Breast epithelium (tissue), 4 donors: ENCODE results near the gene OXSM. TPM values are rescaled to one million over a fixed set of nuclear protein-coding genes. Genes with fewer than 3 reads are reported as not detected.

Experiments used
- DNase-seq, 2 donors: peaks; one replicate each; pipeline ENCODE4 v3.0.0-alpha.2; 2019; ENCODE audit warnings: low spot score in 2 of 2
- H3K27ac ChIP-seq, 2 donors: fragments of 200-600 bp; sonication (generic) in 1 of 2; one replicate each; pipeline ENCODE4 v1.5.1; 2016 to 2019; ENCODE audit warnings: mild to moderate bottlenecking in 1 of 2
- H3K27me3 ChIP-seq, 2 donors: fragments of 200-600 bp; sonication (generic) in 1 of 2; one replicate each; pipeline versions ENCODE4 v1.5.1 to v1.6.0; 2017 to 2019; ENCODE audit warnings: control low read depth in 1 of 2, mild to moderate bottlenecking in 1 of 2
- H3K36me3 ChIP-seq: fragments of 200-600 bp; one replicate; pipeline ENCODE4 v1.5.1; 2019
- H3K4me1 ChIP-seq, 2 donors: fragments of 200-600 bp; sonication (generic); one replicate each; pipeline ENCODE4 v1.5.1; 2016 to 2019; ENCODE audit warnings: control low read depth in 1 of 2
- H3K4me3 ChIP-seq, 3 donors: fragments of 200-600 bp; sonication (generic); 1 replicate in 2 of 3; 2 replicates in 1 of 3; pipeline ENCODE4 v1.5.1; 2016 to 2019; ENCODE audit warnings: mild to moderate bottlenecking in 3 of 3, moderate library complexity in 2 of 3
- H3K9me3 ChIP-seq, 2 donors: fragments of 200-600 bp; sonication (generic) in 1 of 2; one replicate each; pipeline ENCODE4 v1.5.1; 2016 to 2019; ENCODE audit warnings: control low read depth in 1 of 2
- POLR2A ChIP-seq: fragments of 450-650 bp; IDR thresholded peaks from one replicate; pipeline ENCODE4 v1.6.1; 2016; ENCODE audit warnings: antibody characterized with exemption, mild to moderate bottlenecking, moderate library complexity
- POLR2AphosphoS5 ChIP-seq, 3 donors: sonication (generic); formaldehyde crosslinking; IDR thresholded peaks; one replicate each; pipeline ENCODE4 v1.6.1; 2017; ENCODE audit warnings: antibody characterized with exemption in 3 of 3
- intact Hi-C: fragments of 100-400 bp; cut with DNase I; formaldehyde crosslinking; loops from one replicate; pipeline ENCODE4 v1.15.1; 2023; ENCODE audit warnings: low total_unique reads
- total RNA-seq, 3 donors: library from RNA; depleted of rRNA; stranded (reverse); fragments of >200 nt; gene quantifications; one replicate each; pipeline ENCODE4 v1.1.0, GENCODE V29; 2016
- TF ChIP-seq, protein P1 (sequence below), 3 donors: fragments of 450-650 bp; IDR thresholded peaks; one replicate each; pipeline ENCODE4 v1.5.1; 2016 to 2017; ENCODE audit warnings: antibody characterized with exemption in 3 of 3, mild to moderate bottlenecking in 3 of 3, moderate library complexity in 3 of 3

OXSM gene
- total RNA-seq, 3 donors from 2014 or later = 7.5 to 9.1 (median 8.5) TPM

DNA sequence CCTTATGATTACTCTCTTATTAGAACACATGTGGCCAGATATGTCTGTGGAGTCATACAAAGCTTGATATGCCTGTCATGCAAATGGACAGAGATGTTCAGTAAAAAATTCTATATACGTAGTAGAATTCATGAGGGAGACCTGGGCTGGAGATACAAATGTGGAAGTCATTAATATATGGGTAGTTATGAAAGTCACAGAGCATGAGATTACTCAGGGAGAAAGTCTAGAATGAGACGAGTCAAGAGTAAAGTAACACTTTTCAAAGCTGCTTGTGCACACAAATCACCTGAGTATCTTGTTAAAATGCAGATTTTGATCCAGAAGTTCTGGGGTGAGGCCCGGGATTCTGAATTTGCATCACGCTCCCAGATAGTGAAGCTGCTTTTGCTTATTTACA lies 28.4 kb downstream of the OXSM start:
- H3K4me3 ChIP-seq = no peak overlapping the region
- TF ChIP-seq POLR2AphosphoS5 (IDR thresholded peaks at IDR 0.05) = no peak
- no peak for TF ChIP-seq POLR2A
- TF ChIP-seq, protein P1, sequence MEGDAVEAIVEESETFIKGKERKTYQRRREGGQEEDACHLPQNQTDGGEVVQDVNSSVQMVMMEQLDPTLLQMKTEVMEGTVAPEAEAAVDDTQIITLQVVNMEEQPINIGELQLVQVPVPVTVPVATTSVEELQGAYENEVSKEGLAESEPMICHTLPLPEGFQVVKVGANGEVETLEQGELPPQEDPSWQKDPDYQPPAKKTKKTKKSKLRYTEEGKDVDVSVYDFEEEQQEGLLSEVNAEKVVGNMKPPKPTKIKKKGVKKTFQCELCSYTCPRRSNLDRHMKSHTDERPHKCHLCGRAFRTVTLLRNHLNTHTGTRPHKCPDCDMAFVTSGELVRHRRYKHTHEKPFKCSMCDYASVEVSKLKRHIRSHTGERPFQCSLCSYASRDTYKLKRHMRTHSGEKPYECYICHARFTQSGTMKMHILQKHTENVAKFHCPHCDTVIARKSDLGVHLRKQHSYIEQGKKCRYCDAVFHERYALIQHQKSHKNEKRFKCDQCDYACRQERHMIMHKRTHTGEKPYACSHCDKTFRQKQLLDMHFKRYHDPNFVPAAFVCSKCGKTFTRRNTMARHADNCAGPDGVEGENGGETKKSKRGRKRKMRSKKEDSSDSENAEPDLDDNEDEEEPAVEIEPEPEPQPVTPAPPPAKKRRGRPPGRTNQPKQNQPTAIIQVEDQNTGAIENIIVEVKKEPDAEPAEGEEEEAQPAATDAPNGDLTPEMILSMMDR (IDR thresholded peaks at IDR 0.05) = no peak
- intact Hi-C loops = no loop called here

DNA sequence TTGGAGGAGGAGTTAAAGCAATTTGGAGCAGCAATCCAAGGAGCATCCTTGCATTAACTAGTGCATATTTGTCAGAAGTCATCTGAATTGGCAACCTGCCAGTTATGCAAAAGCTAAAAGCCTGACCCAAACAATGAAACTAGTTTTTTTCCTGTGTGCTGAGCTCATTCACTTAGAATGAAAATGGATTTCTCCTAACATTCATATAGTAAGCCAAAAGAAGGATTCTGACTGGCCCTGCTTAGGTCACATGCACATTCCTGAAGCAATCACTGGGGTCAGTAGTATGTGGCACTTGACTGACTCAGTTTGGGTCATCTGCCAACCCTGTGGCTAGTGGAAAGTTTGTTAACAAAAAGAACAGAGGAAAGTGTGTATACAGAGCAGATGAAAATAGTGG lies 30.5 kb downstream of the OXSM start:
- Histone ChIP-seq H3K27ac (no peak overlapping the region), H3K4me1 (no peaks in the 10 kb centered on the region), H3K36me3 (no peaks in the 10 kb centered on the region), H3K9me3 (peaks cover 0 to 10% of the 10 kb centered on the region in 2 donors), H3K4me3 (no peak overlapping the region), H3K27me3 (no peaks in the 10 kb centered on the region)
- no peak for TF ChIP-seq POLR2A
- intact Hi-C loops = no loop called here
- no peak for DNase-seq

More for the DNA sequence above, 28.4 kb downstream of the OXSM start:
- Histone ChIP-seq H3K27ac (no peak overlapping the region), H3K36me3 (no peaks in the 10 kb centered on the region), H3K4me1 (no peaks in the 10 kb centered on the region), H3K9me3 (peaks cover 0 to 12% of the 10 kb centered on the region in 2 donors), H3K27me3 (no peaks in the 10 kb centered on the region)
- DNase-seq = no peak

DNA sequence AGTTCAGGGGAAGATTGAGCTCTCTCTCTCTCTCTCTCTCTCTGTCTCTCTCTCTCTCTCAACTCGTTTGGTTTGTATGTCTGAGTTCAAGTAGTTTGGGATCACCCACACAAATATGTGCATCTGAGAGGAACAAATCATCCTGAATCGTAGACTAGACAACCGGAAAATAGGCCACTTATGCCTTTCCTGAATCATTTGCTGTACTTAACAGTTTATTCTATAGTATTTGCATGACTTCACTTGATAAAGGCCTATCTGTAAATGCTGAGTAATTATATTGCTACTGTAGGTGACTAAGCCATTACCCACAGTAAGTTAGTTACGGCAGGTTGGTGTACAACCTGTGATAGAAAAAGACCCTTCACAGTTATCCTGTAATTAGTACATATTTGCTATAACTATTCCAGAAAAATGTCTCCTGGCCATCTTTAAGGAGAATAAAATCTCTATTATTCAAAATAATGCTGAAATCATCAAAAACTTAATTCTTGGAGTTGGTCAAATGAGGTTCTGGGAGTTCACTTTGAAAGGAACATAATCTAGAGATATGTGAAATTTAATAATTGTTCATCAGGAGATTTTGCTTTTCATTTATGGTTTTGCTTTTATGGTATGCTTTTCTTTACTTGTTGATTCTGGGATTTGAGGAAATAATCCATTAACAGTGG lies 31.1 kb downstream of the OXSM start:
- intact Hi-C loops = no loop called here
- no peaks in the 10 kb centered on the region for H3K36me3 ChIP-seq
- H3K9me3 ChIP-seq = peaks cover 0 to 4% of the 10 kb centered on the region in 2 donors
- TF ChIP-seq POLR2A = no peak
- TF ChIP-seq POLR2AphosphoS5 (IDR thresholded peaks at IDR 0.05) = no peak
- TF ChIP-seq, protein P1 (IDR thresholded peaks at IDR 0.05) = no peak
- no peak for DNase-seq
- no peaks in the 10 kb centered on the region for H3K4me1 ChIP-seq
- no peak overlapping the region for H3K4me3 ChIP-seq
- H3K27ac ChIP-seq = no peak overlapping the region
- H3K27me3 ChIP-seq = no peaks in the 10 kb centered on the region

DNA sequence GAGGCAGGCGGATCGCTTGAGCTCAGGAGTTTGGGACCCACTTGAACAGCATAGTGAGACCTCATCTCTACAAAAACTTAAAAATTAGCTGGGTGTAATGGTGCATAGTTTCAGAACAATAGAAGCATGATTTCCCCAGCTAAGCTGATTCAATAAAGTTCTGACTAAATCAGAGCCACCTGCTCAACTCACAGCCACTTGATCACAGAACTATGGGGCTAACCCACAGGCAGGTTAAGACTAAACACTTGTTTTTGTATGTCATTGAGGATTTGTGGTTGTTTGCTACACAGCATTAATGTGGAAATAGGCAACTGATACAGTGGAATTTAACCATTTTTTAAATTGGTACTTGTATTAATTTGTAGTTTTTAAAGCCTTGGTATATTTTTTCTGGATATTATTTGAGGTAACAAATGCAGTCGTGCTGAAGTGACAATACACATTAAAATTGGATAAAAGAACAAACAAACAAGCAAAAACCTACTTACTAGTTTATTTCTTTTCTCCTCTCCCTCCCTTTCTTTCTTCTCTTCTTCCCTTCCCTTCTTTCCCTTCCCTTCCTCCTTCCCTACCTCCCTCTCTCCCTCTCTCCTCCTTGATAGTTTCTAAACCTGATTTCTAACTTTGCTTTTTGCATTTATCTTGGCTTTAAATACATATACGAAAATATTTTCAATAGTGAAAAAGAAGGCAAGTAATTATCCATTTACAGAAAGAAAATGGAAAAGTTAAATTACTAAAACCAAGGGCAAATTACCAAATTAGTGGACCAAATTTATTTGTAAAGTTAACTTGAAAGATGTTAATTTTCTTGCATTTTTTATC lies 32.1 kb downstream of the OXSM start:
- Histone ChIP-seq H3K27me3 (no peaks in the 10 kb centered on the region), H3K4me3 (no peak overlapping the region), H3K27ac (no peak overlapping the region), H3K36me3 (no peaks in the 10 kb centered on the region), H3K4me1 (no peaks in the 10 kb centered on the region), H3K9me3 (no peaks in the 10 kb centered on the region)
- TF ChIP-seq POLR2A (no peak), POLR2AphosphoS5 (IDR thresholded peaks at IDR 0.05) (no peak)
- TF ChIP-seq, protein P1 (IDR thresholded peaks at IDR 0.05) = no peak
- DNase-seq = no peak
- intact Hi-C loops = no loop called here

DNA sequence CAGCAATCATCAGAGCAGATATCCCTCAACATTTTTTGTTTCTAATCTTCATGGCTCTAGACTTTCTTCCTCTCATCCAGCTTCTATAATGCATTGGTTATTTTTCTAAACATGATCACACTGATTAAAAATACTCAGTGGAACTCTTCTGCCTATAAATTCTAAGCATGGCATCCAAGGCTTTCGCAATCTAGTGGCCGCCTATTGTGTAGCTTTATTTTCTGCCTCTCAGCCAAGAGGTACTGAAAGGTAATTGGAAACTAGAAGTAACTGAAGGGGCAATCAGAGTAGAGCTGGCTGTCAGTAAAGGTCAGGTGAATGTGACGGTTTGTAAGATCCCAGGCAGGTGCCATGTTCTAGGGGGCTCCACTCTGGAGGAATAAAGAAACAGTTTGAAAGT lies 33.4 kb downstream of the OXSM start:
- TF ChIP-seq POLR2A = no peak
- no peak for TF ChIP-seq POLR2AphosphoS5 (IDR thresholded peaks at IDR 0.05)
- TF ChIP-seq, protein P1 (IDR thresholded peaks at IDR 0.05) = no peak
- Histone ChIP-seq H3K27ac (no peak overlapping the region), H3K36me3 (no peaks in the 10 kb centered on the region), H3K27me3 (no peaks in the 10 kb centered on the region), H3K4me1 (no peaks in the 10 kb centered on the region), H3K9me3 (no peaks in the 10 kb centered on the region), H3K4me3 (no peak overlapping the region)
- intact Hi-C loops = no loop called here
- DNase-seq = no peak
